Measurements from ENCODE around the gene HOTAIR. TPM values are rescaled to one million over a fixed set of nuclear protein-coding genes. Genes with fewer than 3 reads are reported as not detected.

The HOTAIR gene
- total RNA-seq, 1 experiment from 2014 or later, result not detected

DNA sequence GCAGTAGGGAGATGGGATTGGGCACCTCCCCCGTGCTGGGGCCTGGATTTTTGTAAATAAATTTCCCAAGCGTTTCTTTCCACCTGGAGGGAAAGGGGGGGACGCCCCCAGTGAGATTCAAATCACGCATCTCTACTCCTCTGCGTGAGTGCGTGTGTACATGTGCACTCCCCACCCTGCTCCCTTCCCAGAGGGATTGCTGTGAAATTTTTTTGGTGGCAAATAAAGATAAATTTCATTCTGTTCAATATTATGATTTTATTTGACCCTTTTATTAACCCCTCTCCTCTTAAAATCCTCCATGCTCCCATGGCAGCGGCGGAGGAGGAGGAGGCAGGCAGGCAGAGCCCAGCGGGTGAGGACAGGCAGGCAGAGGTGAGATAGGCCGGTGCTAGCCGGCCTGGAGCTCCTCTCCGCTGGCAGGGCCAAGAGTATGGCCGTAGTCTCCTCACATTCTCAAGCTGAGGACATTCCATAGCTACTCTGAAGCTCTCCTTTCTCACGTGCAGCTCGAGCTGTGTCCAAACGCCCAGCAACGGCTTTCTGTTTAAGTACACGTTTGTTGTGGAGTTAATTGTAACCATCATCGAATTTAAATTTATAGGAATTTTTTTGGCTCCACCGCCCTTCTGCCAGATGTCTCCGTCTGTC, 1.5 kb upstream of the HOTAIR start:
- Histone ChIP-seq H4K8ac (replicated peaks; ENCODE audit: insufficient read length, low read depth, low read length) (no peak overlapping the region), H2BK12ac (ENCODE audit: insufficient read length, low read depth, low read length) (no peak overlapping the region), H3K27me3 (ENCODE audit: insufficient read depth, low read length) (peaks cover 97% of the 10 kb centered on the region), H4K5ac (ENCODE audit: insufficient read length, low read depth, low read length) (no peak overlapping the region), H3K18ac (ENCODE audit: insufficient read length, low read depth, low read length) (no peak overlapping the region), H2BK20ac (ENCODE audit: low read depth, low read length, poor library complexity, severe bottlenecking) (no peak overlapping the region), H4K91ac (ENCODE audit: insufficient read length, low read depth, low read length) (no peak overlapping the region), H3K79me1 (ENCODE audit: insufficient read depth, low read depth, low read length, poor library complexity, severe bottlenecking) (no peaks in the 10 kb centered on the region), H3T11ph (ENCODE audit: low read length) (no peak overlapping the region), H3K9me3 (ENCODE audit: control insufficient read depth, low read depth, low read length) (no peaks in the 10 kb centered on the region), H3K4me1 (ENCODE audit: insufficient read depth, low read length) (no peaks in the 10 kb centered on the region), H3K79me2 (ENCODE audit: insufficient read depth, low read length) (no peaks in the 10 kb centered on the region), H3K23me2 (ENCODE audit: insufficient read length, low read depth, low read length, poor library complexity, severe bottlenecking) (no peaks in the 10 kb centered on the region), H3K56ac (ENCODE audit: insufficient read length, low read depth, low read length) (no peak overlapping the region), H2AK5ac (ENCODE audit: insufficient read length, low read length) (no peak overlapping the region), H2AFZ (ENCODE audit: low read length) (no peak overlapping the region), H3K4ac (ENCODE audit: low read depth, low read length) (no peak overlapping the region), H3K9ac (ENCODE audit: extremely low read depth, insufficient read length, low read length) (no peak overlapping the region), H2BK5ac (ENCODE audit: insufficient read length, low read length) (no peak overlapping the region), H3K23ac (ENCODE audit: insufficient read length, low read depth, low read length) (no peak overlapping the region), H4K20me1 (ENCODE audit: control insufficient read depth, insufficient read depth, insufficient read length) (no peaks in the 10 kb centered on the region), H3K4me2 (ENCODE audit: insufficient read depth, insufficient read length, low read length) (no peak overlapping the region), H3K14ac (ENCODE audit: insufficient read depth, low read length) (no peak overlapping the region), H2BK120ac (ENCODE audit: low read depth, low read length, poor library complexity, severe bottlenecking) (no peak overlapping the region), H3K27ac (ENCODE audit: insufficient read length, low read depth, low read length) (no peak overlapping the region), H2BK15ac (ENCODE audit: low read depth, low read length) (no peak overlapping the region)
- WGBS (ENCODE audit: extremely low coverage, insufficient read length, low lambda C conversion rate), result no CpG with 5 or more reads among the region's 21 CpGs
- no peak for TF ChIP-seq CTCF (conservative IDR thresholded peaks at IDR 0.05)
- Mint-ChIP-seq H3K4me1 (peaks cover 14 to 25% of the 10 kb centered on the region in 2 experiments), H3K36me3 (ENCODE audit: insufficient read depth in 1 of 3, low read depth in 3 of 3) (peaks cover 0 to 8% (median 2%) of the 10 kb centered on the region in 3 experiments; a peak in 3 of 7 replicates), H3K9me3 (peaks cover 12 to 15% of the 10 kb centered on the region in 2 experiments; a peak in 4 of 5 replicates), H3K27me3 (ENCODE audit: low read depth) (peaks cover 100% of the 10 kb centered on the region), H3K27ac (no peak overlapping the region), H3K4me3 (no peak overlapping the region)
- no peak for DNase-seq
